Suprapubic skin (tissue), 4 donors: Measurements from ENCODE around the gene FEV.

Source experiments
- CTCF ChIP-seq, 2 donors: fragments of 200-600 bp in 1 of 2; fragments of 450-650 bp in 1 of 2; sonication (generic) in 1 of 2; IDR thresholded peaks; one replicate each; pipeline ENCODE4 v1.5.1; 2016 to 2019; ENCODE audit warnings: antibody characterized with exemption in 2 of 2, mild to moderate bottlenecking in 1 of 2, moderate library complexity in 1 of 2
- EP300 ChIP-seq: sonication (generic); formaldehyde crosslinking; IDR thresholded peaks from one replicate; pipeline ENCODE4 v1.6.1; 2017; ENCODE audit warnings: antibody characterized with exemption
- POLR2A ChIP-seq, 2 donors: fragments of 450-650 bp; IDR thresholded peaks; one replicate each; pipeline ENCODE4 v1.6.1; 2017; ENCODE audit warnings: antibody characterized with exemption in 2 of 2, mild to moderate bottlenecking in 2 of 2, moderate library complexity in 2 of 2
- POLR2AphosphoS5 ChIP-seq, 3 donors: sonication (generic); formaldehyde crosslinking; IDR thresholded peaks; one replicate each; pipeline ENCODE4 v1.6.1; 2017; ENCODE audit warnings: antibody characterized with exemption in 3 of 3

GRCh38 chr2:219031005-219031738 lies 46.2 kb upstream of the FEV start:
- TF ChIP-seq POLR2AphosphoS5 (IDR thresholded peaks at IDR 0.05) (no peak), CTCF (IDR thresholded peaks at IDR 0.05) (no peak), POLR2A (IDR thresholded peaks at IDR 0.05) (no peak), EP300 (no peak)
